ENCODE results near the gene SNRPD1.
A peak's percentile ranks its signal among the peaks of the same experiment; 100 is the strongest.
"Not testable (repeated sequence)": the region's sequence is repeated elsewhere in the genome, so short reads cannot be mapped to it uniquely, and the experiment has no call there.

Gene SNRPD1

DNA sequence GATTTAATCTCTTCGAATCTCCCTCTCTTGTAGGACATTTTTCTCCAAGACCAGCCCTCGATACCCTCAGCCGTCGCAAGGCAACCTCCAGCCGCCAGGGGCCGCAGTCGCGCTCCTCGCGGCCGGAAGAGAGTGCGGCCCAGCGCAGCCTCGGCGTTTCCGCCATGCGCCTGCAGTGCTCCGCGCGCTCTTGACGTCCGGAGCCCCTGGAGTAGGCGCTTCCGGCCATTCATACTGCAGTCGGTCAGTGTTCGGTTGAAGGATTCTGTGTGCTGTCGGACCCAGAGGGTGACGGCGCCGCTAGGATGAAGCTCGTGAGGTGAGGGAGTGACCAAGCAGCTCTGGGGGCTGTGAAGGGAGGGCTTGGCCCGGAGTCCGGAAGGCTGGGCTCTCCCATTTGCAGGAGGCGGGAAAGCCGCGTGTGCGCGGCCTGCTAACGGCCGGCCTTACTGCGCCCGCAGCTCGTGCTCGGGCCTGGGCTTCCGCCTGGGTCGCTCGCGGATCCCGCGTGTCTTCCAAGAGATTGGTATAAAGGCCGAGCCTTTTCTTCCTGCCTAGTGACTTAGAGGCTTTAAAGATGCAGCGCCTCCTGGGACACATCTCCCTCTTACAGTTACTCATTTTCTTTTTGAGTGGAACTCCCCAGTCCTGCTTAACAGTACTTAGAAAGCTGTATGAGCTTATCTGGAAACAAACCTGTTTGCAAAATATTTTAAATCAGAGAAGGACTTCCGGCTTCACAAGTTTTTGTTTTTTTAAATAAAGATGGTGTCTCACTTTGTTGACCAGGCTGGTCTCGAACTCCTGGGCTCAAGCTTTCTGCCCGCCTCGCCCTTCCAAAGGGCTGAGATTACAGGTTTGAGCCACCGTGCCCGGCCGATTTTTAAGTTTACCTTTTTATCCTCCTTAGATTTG is at the start of gene SNRPD1:
Gene SNRPD1 (plus strand): TSS at position 190 of the 915 bp plus-strand sequence. CDS start 116 bp downstream, at position 306.
- DNase-seq (ENCODE audit: low spot score), result peak; percentile 94

GRCh38 chr18:21571772-21572171 is 40.3 kb upstream of the SNRPD1 start:
- DNase-seq (ENCODE audit: low spot score), result no peak

DNA sequence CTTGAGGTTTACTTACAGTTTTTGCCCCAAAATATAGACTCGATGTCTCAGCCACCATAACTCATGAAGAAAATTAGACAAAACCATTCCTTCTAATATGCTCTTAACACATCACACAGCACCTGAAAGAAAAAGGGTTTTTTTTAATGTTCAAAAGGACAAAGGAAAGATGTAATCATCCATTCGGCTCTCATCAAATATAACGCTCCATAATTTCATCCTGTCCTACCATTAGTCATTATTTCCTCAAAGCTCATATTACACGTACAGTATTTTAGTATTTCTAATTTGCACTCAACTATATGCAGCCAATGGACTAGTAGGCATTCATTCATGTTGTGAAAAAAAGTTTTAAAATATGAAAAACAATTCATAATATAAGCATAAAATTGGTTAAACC is 36.5 kb upstream of the SNRPD1 start:
- no peak for DNase-seq (ENCODE audit: low spot score)

GRCh38 chr18:21584391-21584790 is 27.7 kb upstream of the SNRPD1 start:
- DNase-seq (ENCODE audit: low spot score), result no peak

DNA sequence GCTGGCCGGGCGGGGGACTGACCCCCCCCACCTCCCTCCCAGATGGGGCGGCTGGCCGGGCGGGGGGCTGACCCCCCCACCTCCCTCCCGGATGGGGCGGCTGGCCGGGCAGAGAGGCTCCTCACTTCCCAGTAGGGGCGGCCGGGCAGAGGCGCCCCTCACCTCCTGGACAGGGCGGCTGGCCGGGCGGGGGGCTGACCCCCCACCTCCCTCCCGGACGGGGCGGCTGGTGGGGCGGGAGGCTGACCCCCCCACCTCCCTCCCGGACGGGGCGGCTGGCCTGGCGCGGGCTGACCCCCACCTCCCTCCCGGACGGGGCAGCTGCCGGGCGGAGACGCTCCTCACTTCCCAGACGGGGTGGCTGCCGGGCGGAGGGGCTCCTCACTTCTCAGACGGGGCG is 19.8 kb upstream of the SNRPD1 start:
- DNase-seq (ENCODE audit: low spot score), result not testable (repeated sequence)

DNA sequence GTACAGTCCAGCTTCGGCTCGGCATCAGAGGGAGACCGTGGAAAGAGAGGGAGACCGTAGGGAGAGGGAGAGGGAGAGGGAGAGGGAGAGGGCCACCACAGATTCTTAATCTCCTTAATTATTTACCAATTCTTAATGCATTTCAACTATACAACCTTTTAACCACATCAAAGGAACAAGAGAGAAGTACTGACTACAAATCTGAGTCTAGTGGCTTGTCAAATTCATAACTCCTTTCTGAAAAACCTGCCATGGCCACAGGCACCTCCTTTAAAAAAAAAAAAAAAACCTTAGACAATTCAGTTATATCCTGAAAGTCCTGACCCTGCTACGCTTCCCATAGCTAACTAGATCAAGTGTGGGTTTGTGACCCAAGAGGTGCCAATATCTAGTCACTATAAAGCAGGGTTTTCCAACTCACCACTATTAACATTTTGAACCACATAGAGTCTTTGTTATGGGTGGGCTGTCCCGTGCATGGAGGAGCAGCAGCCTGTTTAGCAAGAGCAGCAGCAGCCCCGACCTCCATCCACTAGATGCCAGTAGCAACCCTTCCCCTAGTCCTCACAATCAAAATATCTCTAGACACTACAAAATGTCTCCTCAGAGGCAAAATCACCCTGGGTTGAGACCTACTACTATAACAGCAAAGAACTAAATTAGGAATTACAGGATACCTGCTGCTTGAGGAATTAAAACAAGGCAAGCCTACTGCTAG is 18.4 kb upstream of the SNRPD1 start:
- peak; percentile 28 for DNase-seq (ENCODE audit: low spot score)

DNA sequence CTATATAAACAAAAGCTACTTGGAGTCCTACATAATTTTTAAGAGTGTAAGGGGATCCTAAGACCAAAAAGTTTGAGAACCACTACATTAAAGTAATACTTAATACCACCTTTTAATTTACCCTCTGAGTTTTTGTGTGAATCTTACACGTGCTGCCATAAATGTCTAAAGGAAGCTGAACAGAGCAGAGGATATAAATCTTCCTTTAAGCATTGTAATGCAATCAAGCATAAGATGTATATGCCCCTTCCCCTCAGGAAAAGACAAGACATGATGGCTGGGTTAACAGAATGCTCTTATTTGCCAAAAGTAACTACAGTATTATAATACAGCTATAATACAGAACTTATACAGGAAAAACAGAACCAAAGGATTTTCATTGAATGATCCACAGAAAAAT is 14.5 kb upstream of the SNRPD1 start:
- DNase-seq (ENCODE audit: low spot score), result no peak

DNA sequence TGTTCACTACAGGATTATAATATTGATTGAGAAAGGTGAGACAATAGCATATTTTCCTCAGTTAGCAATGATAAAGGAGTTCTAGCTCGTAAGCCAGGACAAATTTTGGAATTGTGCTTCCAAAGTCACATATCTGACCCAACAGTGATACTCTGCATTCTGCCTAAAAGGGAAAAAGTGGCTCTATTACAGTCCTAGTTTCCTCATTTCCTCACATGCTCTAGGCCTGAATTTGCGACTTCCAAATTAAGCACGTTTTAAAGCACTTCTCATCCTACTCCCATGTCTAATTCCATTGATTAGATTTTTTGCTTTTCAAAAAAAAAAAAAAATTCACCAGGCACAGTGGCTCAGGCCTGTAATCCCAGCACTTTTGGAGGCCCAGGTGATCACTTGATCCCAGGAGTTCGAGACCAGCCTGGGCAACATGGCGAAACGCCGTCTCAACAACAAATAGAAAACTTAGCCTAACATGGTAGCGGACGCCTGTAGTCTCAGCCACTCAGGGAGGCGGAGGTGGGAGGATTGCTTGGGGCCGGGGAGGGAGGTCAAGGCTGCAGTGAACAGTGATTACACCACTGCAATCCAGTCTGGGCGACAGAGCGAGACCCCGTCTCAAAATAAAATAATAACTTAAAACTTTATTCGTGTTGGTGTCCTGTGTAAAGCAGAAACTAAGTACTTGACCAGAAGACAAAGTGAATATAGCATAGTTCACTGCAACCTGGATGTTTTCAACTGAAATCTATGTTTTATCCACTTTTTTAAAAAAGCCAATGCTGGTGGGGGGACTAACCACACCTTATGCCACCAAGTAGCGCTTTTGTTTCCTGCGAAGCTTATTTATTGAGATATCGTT is 13.2 kb upstream of the SNRPD1 start:
- DNase-seq (ENCODE audit: low spot score), result peak; percentile 57

GRCh38 chr18:21599585-21600525 is 12.3 kb upstream of the SNRPD1 start:
- DNase-seq (ENCODE audit: low spot score), result peak; percentile 66

- DNase-seq (ENCODE audit: low spot score), result peak; percentile 99
Observed at GRCh38 chr18:21600526-21601410, 11.3 kb upstream of the SNRPD1 start, which contains the start of gene ESCO1. TSS of gene ESCO1 (minus strand) at chr18:21600704. CDS start at chr18:21574843, 25,861 bp downstream.

DNA sequence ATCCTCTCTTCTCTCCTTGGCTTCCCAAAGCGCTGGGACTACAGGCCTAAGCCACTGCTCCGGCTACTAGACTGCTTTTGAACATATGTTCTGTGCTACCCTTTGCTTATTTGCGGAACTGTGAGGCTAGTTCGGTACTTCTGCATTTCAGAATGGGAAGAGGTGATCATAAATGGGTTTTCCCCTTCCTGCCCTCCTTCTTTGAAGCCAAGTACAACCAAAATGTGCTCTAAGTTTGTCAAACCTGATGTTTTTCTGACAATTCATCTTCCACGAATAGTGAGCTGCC is 9.9 kb upstream of the SNRPD1 start:
- DNase-seq (ENCODE audit: low spot score), result no peak

- DNase-seq (ENCODE audit: low spot score), result no peak
Observed at GRCh38 chr18:21604671-21605070, 7.4 kb upstream of the SNRPD1 start.

DNA sequence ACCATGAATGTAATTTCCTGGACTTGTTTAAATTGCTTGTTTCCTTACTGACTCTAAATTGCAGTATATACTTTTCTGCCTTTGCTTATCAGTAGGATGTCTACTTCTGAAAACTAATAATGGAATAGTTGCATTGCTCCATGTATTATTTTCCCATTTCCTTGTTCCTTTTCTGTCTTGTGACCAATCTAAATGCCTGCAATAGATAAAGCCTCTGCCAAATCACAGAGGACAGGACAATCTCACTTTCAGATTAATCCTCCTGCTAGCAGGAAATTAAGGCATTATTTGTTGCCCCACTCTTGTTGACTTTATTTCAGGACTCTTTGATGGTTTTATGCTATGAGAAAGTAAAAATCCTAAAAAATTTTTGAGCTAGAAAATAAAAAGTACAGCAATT is 6.9 kb upstream of the SNRPD1 start:
- DNase-seq (ENCODE audit: low spot score), result no peak

GRCh38 chr18:21611401-21612124 is 551 bp upstream of the SNRPD1 start:
- not testable (repeated sequence) for DNase-seq (ENCODE audit: low spot score)

DNA sequence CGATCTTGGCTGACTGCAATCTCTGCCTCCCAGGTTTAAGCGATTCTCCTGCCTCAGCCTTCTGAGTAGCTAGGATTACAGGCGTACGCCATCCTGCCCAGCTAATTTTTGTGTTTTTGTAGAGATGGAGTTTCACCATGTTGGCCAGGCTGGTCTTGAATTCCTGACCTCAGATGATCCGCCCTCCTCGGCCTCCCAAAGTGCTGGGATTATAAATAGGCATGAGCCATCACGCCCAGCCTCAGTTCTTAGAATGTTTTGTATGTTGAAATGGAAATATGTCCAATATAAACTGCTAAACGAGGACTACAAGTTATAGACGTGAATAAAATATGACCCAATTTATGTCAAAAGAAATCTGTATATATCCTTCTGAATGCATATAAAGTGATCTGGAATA is 9.5 kb downstream of the SNRPD1 start:
- DNase-seq (ENCODE audit: low spot score), result not testable (repeated sequence)

- DNase-seq (ENCODE audit: low spot score), result no peak
Observed at GRCh38 chr18:21629089-21629832, 17.1 kb downstream of the SNRPD1 start.

DNA sequence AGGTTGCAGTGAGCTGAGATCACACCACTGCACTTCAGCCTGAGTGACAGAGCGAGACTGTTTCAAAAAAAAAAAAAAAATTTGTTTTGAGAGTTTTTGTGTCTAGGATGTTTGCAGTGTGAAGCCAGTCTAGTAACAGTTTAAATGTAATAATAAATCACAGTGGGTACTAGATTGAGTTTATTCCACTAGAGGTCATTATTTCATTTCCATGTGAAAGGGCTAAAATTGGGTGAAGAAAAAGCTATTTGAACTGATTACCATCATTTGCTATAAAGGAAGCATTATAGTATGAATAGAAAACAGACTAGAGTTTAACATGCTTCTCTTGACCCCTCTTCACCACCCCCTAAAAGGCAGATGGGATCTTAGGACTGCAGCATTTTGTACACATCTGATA is 20.3 kb downstream of the SNRPD1 start:
- peak; percentile 24 for DNase-seq (ENCODE audit: low spot score)

DNA sequence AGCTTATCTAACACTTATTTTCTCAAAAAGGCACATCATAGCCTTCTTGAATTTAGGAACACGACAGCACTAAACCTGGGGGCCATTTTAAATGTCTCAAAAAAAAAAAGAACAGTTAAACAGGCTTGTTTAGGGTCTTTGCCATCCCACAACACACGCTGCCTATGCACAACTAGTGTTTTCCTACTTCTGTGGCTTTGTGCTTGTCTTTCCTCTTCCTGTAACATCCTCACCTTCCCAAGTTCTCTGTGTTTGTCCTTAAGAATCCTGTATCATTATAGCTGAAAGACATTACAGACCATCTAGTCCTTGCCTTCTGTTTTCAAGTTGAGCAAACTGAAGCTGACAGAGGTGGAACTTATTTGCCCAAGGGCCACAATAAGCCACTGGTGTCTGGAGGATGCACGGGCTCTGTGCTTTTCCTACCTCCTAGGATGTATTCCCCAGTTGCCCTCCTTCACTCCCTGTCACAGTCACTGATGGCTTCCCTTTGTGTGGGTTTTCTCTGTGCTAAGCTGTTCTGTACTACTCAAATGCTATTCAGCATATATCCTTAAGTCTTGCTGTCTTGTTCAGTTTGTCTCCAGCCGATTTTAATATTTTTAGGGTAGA is 22.6 kb downstream of the SNRPD1 start:
- no peak for DNase-seq (ENCODE audit: low spot score)

Measured in NAMALWA (cell line).